SK-N-SH (cell line): ENCODE data around the gene ALG6.

Experiments used
- CTCF ChIP-seq: fragments of 200-600 bp; sonication (generic); IDR thresholded peaks from 2 replicates; pipeline ENCODE4 v1.6.1; 2017; ENCODE audit warnings: antibody characterized with exemption, mild to moderate bottlenecking, moderate library complexity
- EZH2phosphoT487 ChIP-seq: fragments of 200-600 bp; sonication (generic); IDR thresholded peaks from 2 replicates; pipeline ENCODE4 v1.6.1; 2017; ENCODE audit warnings: low read depth, mixed run types, mild to moderate bottlenecking, antibody characterized with exemption, moderate library complexity, borderline replicate concordance
- FOXM1 ChIP-seq: IDR thresholded peaks from 2 replicates; pipeline ENCODE4 v1.4.0; 2012; ENCODE audit warnings: low read depth, mild to moderate bottlenecking
- GABPA ChIP-seq: IDR thresholded peaks from 2 replicates; pipeline ENCODE4 v1.4.0; 2012; ENCODE audit warnings: low read depth, mild to moderate bottlenecking
- NFIC ChIP-seq: IDR thresholded peaks from 2 replicates; pipeline ENCODE4 v1.4.0; 2012; ENCODE audit warnings: borderline replicate concordance
- RAD21 ChIP-seq: IDR thresholded peaks from 2 replicates; pipeline ENCODE4 v1.6.1; 2012; ENCODE audit warnings: mild to moderate bottlenecking, low read length
- RXRA ChIP-seq: IDR thresholded peaks from 2 replicates; pipeline ENCODE4 v1.4.0; 2012; ENCODE audit warnings: low read depth, mild to moderate bottlenecking, borderline replicate concordance
- SMC3 ChIP-seq: IDR thresholded peaks from 2 replicates; pipeline ENCODE4 v1.6.1; 2012; ENCODE audit warnings: low read depth, low read length, improper control_type of control experiment
- YY1 ChIP-seq: IDR thresholded peaks from 2 replicates; pipeline ENCODE4 v1.4.0; 2012; ENCODE audit warnings: low read depth, mild to moderate bottlenecking

- TF ChIP-seq CTCF: no peak
- TF ChIP-seq SMC3: no peak
- no peak for TF ChIP-seq EZH2phosphoT487
- TF ChIP-seq RXRA: no peak
- TF ChIP-seq YY1: no peak
- TF ChIP-seq RAD21: no peak
- no peak for TF ChIP-seq FOXM1
- no peak for TF ChIP-seq GABPA
- no peak for TF ChIP-seq NFIC
Measured at GRCh38 chr1:63352736-63353135, 14.7 kb upstream of the ALG6 start.
